Measurements from ENCODE around the gene VAMP4. TPM values are rescaled to one million over a fixed set of nuclear protein-coding genes. Genes with fewer than 3 reads are reported as not detected.

Gene VAMP4
- total RNA-seq, 1 donor from 2014 or later, result 3.6 TPM

DNA sequence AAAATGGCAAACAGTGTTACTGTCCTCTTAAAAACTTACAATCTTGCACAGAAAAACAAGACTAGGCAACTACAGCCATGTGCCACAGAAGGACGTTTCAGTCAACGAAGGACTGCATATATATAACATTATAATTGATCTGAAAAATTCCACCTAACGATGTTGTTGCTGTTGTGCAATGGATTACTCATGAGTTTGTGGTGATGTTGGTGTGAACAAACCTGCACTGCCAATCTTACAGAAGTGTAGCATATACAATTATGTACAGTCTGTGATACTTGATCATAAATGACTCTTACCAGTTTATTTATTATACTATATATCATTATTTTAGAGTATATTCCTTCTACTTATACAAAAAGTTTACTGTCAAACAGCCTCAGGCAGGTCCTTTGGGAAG is 6.8 kb upstream of the VAMP4 start:
- Histone ChIP-seq H3K27me3 (no peaks in the 10 kb centered on the region), H3K9me3 (no peaks in the 10 kb centered on the region), H3K27ac (no peak overlapping the region), H3K4me1 (peaks cover 4 to 13% of the 10 kb centered on the region in 2 donors), H3K4me3 (no peak overlapping the region), H3K36me3 (no peaks in the 10 kb centered on the region)
- TF ChIP-seq, protein P1, sequence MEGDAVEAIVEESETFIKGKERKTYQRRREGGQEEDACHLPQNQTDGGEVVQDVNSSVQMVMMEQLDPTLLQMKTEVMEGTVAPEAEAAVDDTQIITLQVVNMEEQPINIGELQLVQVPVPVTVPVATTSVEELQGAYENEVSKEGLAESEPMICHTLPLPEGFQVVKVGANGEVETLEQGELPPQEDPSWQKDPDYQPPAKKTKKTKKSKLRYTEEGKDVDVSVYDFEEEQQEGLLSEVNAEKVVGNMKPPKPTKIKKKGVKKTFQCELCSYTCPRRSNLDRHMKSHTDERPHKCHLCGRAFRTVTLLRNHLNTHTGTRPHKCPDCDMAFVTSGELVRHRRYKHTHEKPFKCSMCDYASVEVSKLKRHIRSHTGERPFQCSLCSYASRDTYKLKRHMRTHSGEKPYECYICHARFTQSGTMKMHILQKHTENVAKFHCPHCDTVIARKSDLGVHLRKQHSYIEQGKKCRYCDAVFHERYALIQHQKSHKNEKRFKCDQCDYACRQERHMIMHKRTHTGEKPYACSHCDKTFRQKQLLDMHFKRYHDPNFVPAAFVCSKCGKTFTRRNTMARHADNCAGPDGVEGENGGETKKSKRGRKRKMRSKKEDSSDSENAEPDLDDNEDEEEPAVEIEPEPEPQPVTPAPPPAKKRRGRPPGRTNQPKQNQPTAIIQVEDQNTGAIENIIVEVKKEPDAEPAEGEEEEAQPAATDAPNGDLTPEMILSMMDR (IDR thresholded peaks at IDR 0.05), result no peak
- no peak for DNase-seq (ENCODE audit: low spot score in 2 of 2)
- intact Hi-C loops (cut with DNase I), result no loop called here

DNA sequence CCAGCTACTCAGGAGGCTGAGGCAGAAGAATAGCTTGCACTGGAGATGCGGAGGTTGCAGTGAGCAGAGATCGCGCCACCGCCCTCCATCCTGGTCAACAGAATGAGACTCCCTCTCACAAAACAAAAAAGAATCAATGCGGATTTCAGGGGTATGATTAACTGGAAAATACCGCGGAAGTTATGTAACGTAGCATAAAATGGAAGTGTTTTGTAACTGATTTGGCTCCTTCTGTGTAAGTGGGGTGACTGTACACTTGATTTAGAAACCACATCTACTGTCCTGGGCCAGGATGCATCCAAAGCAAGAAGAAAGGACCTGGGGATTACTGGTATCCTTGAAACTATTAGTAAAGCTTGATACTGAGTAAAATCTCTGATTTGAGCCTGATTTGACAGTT is 3.1 kb upstream of the VAMP4 start:
- H3K4me3 ChIP-seq, result no peak overlapping the region
- H3K27me3 ChIP-seq, result no peaks in the 10 kb centered on the region
- intact Hi-C loops (cut with DNase I), result loop anchor here (5.0 kb wide), 1 partner anchor 397 kb away; no protein-coding TSS in a partner anchor
- H3K36me3 ChIP-seq, result no peaks in the 10 kb centered on the region
- no peaks in the 10 kb centered on the region for H3K9me3 ChIP-seq
- no peak for DNase-seq (ENCODE audit: low spot score in 2 of 2)
- TF ChIP-seq, protein P1 (IDR thresholded peaks at IDR 0.05), result no peak
- peaks cover 9 to 19% of the 10 kb centered on the region in 2 donors for H3K4me1 ChIP-seq
- peak overlapping the region; percentile 95 to 97 for H3K27ac ChIP-seq

DNA sequence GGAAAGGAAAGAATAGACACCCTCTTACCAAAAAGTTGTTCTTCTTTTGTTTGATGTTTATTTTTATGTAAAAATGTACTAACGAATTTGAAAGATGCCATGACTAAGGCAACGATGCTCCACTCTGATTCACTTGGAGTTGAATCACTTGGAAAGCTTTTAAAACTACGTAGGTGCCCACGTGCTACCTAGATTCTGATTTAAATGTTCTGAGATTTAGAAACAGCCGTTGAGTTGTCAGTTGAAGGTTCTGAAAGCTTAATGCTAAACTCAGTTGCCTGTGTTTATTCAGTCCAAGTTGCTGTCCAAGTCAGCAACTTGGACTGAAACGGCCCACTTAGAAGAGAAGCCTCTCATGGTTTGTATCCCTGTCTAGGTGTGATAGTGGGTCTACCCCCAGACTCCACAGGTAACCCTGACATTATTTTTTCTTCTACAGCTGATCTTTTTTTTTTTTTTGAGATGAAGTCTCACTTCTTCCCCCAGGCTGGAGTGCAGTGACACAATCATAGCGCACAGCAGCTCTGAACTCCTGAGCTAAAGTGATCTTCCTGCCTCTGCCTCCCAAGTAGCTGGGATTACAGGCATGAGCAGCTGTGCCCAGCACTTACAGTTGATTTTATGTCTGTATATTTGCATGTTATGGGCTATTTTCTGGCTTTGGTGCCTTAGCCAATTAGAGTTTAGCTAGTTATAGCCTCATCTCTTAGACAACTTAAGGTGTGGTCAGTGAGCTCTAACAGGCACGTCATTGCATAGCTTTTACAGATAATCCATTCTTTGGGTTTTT is 1.4 kb upstream of the VAMP4 start:
- peaks cover 0 to 2% of the 10 kb centered on the region in 2 donors for H3K36me3 ChIP-seq
- intact Hi-C loops (cut with DNase I), result loop anchor here (2.0 to 5.0 kb wide), 2 partner anchors 399 to 790 kb away; partner anchors contain the start of gene SUCO
- peak in 1 of 2 donors; percentile 75 for DNase-seq (ENCODE audit: low spot score in 2 of 2)
- H3K9me3 ChIP-seq, result no peaks in the 10 kb centered on the region
- TF ChIP-seq, protein P1 (IDR thresholded peaks at IDR 0.05), result no peak
- H3K27ac ChIP-seq, result peak overlapping the region; percentile 95 to 97
- H3K27me3 ChIP-seq, result no peaks in the 10 kb centered on the region
- H3K4me1 ChIP-seq, result peaks cover 9 to 30% of the 10 kb centered on the region in 2 donors
- peak overlapping the region; percentile 90 to 96 for H3K4me3 ChIP-seq

DNA sequence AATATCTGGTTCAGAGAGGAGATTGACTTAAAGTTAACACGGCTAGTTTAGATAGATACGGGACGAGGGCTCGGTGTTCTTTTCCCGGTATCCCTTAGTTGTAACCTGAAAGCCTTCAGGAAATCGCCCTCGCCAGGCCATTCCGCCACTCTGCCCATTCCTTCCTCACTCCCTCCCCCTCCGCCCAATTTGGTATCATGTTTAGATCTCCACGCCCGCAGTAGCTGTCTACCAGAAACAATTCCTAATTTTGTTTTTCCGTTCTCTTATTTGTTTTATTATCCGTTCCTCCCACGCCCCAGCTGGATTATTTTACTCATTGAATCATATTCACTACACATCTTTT is 685 bp upstream of the VAMP4 start:
- peaks cover 9 to 37% of the 10 kb centered on the region in 2 donors for H3K4me1 ChIP-seq
- no peaks in the 10 kb centered on the region for H3K9me3 ChIP-seq
- peak overlapping the region; percentile 95 to 97 for H3K27ac ChIP-seq
- TF ChIP-seq, protein P1 (IDR thresholded peaks at IDR 0.05), result no peak
- peaks cover 0 to 8% of the 10 kb centered on the region in 2 donors for H3K36me3 ChIP-seq
- H3K4me3 ChIP-seq, result peak overlapping the region; percentile 90 to 96
- intact Hi-C loops (cut with DNase I), result loop anchor here (1.0 to 5.0 kb wide), 3 partner anchors 39 to 790 kb away; partner anchors contain the start of genes METTL13 and SUCO
- peak in 1 of 2 donors; percentile 79 for DNase-seq (ENCODE audit: low spot score in 2 of 2)
- H3K27me3 ChIP-seq, result no peaks in the 10 kb centered on the region

DNA sequence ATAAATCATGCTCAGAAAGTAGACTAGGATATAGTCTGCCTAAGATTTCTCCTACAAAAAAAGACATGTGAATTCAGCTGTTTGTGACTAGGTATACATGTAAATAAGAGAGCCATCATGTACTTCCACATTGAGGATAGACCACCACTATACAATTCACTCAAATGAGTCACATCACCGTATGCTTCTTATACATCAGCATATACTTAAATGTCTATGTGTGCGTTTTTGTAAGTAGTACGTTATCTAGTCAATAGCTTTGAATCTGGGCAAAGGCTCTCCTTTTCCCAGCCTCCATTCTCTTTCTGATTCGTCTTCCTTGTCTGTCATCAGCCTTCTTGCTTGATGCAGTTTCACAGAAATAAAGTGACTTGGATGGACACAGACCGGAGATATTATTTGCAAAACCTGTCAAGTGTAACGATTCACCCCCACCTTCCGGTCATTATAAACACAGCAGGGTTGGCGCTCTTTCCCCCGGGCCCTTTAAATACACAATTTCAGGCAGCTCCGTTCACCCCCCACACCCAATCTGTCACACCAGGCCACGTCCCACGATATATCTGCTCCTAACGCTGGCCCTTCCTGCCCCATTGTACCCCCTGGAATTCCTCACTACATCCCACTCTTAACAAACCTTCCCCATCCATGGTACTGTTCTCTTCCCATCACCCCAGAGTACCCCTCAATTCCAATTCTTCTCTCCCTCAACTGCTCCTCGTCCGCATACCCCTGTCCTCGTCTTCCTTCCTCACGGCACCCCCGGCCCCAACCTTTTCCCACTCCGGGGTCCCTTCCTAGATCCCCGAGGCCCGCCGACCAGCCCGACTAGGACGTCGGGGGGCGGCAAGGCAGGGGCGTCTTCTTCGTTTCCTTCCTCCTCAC is 636 bp downstream of the VAMP4 start:
- Histone ChIP-seq H3K4me1 (peaks cover 9 to 46% of the 10 kb centered on the region in 2 donors), H3K4me3 (peak overlapping the region; percentile 90 to 96), H3K9me3 (no peaks in the 10 kb centered on the region), H3K36me3 (peaks cover 0 to 19% of the 10 kb centered on the region in 2 donors), H3K27me3 (no peaks in the 10 kb centered on the region), H3K27ac (peak overlapping the region; percentile 95 to 97)
- intact Hi-C loops (cut with DNase I), result loop anchor here (5.0 kb wide), 1 partner anchor 401 kb away; no protein-coding TSS in a partner anchor
- peak in 1 of 2 donors; percentile 68 for DNase-seq (ENCODE audit: low spot score in 2 of 2)
- TF ChIP-seq, protein P1 (IDR thresholded peaks at IDR 0.05), result peak in 1 of 3 experiments; percentile 43

All from ascending aorta (tissue), 2 donors.